GM23338 (cell line): ENCODE results near the gene CAPZB. TPM values are rescaled to one million over a fixed set of nuclear protein-coding genes. Genes with fewer than 3 reads are reported as not detected.

ENCODE experiments used
- ATAC-seq: fragments of 200-7000 bp; cut with Tn5 transposase; 3 replicates; pipeline ENCODE4 v1.9.1; 2020
- DNase-seq: peaks from one replicate; pipeline ENCODE4 v3.0.0-alpha.2; 2015; ENCODE audit warnings: low spot score
- H2AFZ ChIP-seq: fragments of 200-600 bp; sonication (generic); 2 replicates; pipeline ENCODE4 v1.8.0; 2016; ENCODE audit warnings: antibody characterized with exemption, mild to moderate bottlenecking, moderate library complexity
- H3F3A ChIP-seq: fragments of 200-600 bp; sonication (generic); replicated peaks from 2 replicates; pipeline ENCODE4 v1.8.0; 2017; ENCODE audit warnings: antibody characterized with exemption, mixed run types, low read depth
- H3K27ac ChIP-seq: fragments of 200-600 bp; sonication (generic); 2 replicates; pipeline ENCODE4 v1.6.1; 2016; ENCODE audit warnings: low read depth
- H3K27me3 ChIP-seq: fragments of 200-600 bp; sonication (generic); 2 replicates; pipeline ENCODE4 v1.8.0; 2016; ENCODE audit warnings: mild to moderate bottlenecking, mixed run types, moderate library complexity; ENCODE audit not compliant: insufficient read depth
- H3K36me3 ChIP-seq: fragments of 200-600 bp; sonication (generic); 2 replicates; pipeline ENCODE4 v1.8.0; 2016; ENCODE audit warnings: mild to moderate bottlenecking; ENCODE audit not compliant: insufficient read depth
- H3K4me1 ChIP-seq: fragments of 200-600 bp; sonication (generic); 2 replicates; pipeline ENCODE4 v1.8.0; 2016; ENCODE audit warnings: mild to moderate bottlenecking, moderate library complexity; ENCODE audit not compliant: insufficient read depth
- H3K4me2 ChIP-seq: fragments of 200-600 bp; sonication (generic); 2 replicates; pipeline ENCODE4 v1.7.1; 2017; ENCODE audit warnings: mixed run types
- H3K4me3 ChIP-seq: fragments of 200-600 bp; sonication (generic); 2 replicates; pipeline ENCODE4 v1.6.1; 2016; ENCODE audit warnings: mixed run types
- H3K79me2 ChIP-seq: fragments of 200-600 bp; sonication (generic); replicated peaks from 2 replicates; pipeline ENCODE4 v1.8.0; 2017; ENCODE audit warnings: mild to moderate bottlenecking; ENCODE audit not compliant: insufficient read depth
- H3K9me2 ChIP-seq: fragments of 200-600 bp; sonication (generic); 2 replicates; pipeline ENCODE4 v1.8.0; 2017; ENCODE audit not compliant: insufficient read depth
- H4K20me1 ChIP-seq: fragments of 200-600 bp; sonication (generic); replicated peaks from 2 replicates; pipeline ENCODE4 v1.8.0; 2017; ENCODE audit warnings: mild to moderate bottlenecking; ENCODE audit not compliant: insufficient read depth
- H3K27ac Mint-ChIP-seq: 2 replicates; pipeline ENCODE4 v1.8.0; 2020; ENCODE audit warnings: inconsistent platforms, mild to moderate bottlenecking, moderate library complexity, mixed read lengths
- H3K27me3 Mint-ChIP-seq: 3 replicates; pipeline ENCODE4 v1.8.0; 2022; ENCODE audit warnings: low read depth, mild to moderate bottlenecking, moderate library complexity, mixed read lengths, inconsistent platforms; ENCODE audit not compliant: insufficient read depth, poor library complexity
- H3K36me3 Mint-ChIP-seq: 3 replicates; pipeline ENCODE4 v1.8.0; 2021; ENCODE audit warnings: low read depth, mild to moderate bottlenecking, inconsistent platforms, moderate library complexity, mixed read lengths
- H3K4me1 Mint-ChIP-seq: 3 replicates; pipeline ENCODE4 v1.8.0; 2020; ENCODE audit warnings: mild to moderate bottlenecking, inconsistent platforms, mixed read lengths
- H3K4me3 Mint-ChIP-seq: 3 replicates; pipeline ENCODE4 v1.8.0; 2021; ENCODE audit warnings: moderate library complexity, mild to moderate bottlenecking, inconsistent platforms, mixed read lengths
- H3K9me3 Mint-ChIP-seq: 3 replicates; pipeline ENCODE4 v1.8.0; 2020; ENCODE audit warnings: moderate library complexity, mild to moderate bottlenecking, inconsistent platforms, mixed read lengths
- EZH2 ChIP-seq: fragments of 200-600 bp; sonication (generic); IDR thresholded peaks from one replicate; pipeline ENCODE4 v1.8.0; 2017; ENCODE audit warnings: antibody characterized with exemption, mild to moderate bottlenecking, low read depth; ENCODE audit not compliant: unreplicated experiment
- EZH2phosphoT487 ChIP-seq: fragments of 200-600 bp; sonication (generic); IDR thresholded peaks from one replicate; pipeline ENCODE4 v1.8.1; 2018; ENCODE audit warnings: antibody characterized with exemption; ENCODE audit not compliant: unreplicated experiment
- NANOG ChIP-seq: IDR thresholded peaks from 2 replicates; pipeline ENCODE4 v1.6.1; 2016; ENCODE audit warnings: antibody characterized with exemption, borderline replicate concordance
- POLR2AphosphoS5 ChIP-seq: IDR thresholded peaks from 2 replicates; pipeline ENCODE4 v1.6.1; 2016; ENCODE audit warnings: antibody characterized with exemption, low read depth
- ZNF331 ChIP-seq: fragments of 250-450 bp; sonication (Bioruptor Pico); IDR thresholded peaks from 2 replicates; pipeline ENCODE4 v1.5.0; 2020; ENCODE audit warnings: low read depth, mild to moderate bottlenecking, moderate library complexity
- ZNF462 ChIP-seq: fragments of 250-450 bp; sonication (Bioruptor Pico); IDR thresholded peaks from 2 replicates; pipeline ENCODE4 v1.5.0; 2020; ENCODE audit warnings: mild to moderate bottlenecking, moderate library complexity
- polyA plus RNA-seq: library from polyadenylated mRNA; unstranded; fragments of >200 nt; fragmentation: Nextera tagmentation; extraction: Ambion mirVana; gene quantifications from 2 replicates; pipeline ENCODE4 v1.2.1, GENCODE V29; 2016
- total RNA-seq: library from RNA; depleted of rRNA; stranded (reverse); fragments of >200 nt; shearing (Covaris generic); gene quantifications from 2 replicates; pipeline ENCODE4 v1.2.3, GENCODE V29; 2014
- TF ChIP-seq, protein P1 (sequence below): IDR thresholded peaks from one replicate; pipeline ENCODE4 v1.6.1; 2018; ENCODE audit warnings: antibody characterized with exemption; ENCODE audit not compliant: unreplicated experiment

Gene CAPZB
- total and polyA plus RNA-seq, 2 experiments from 2014 or later: 195 to 348 TPM

GRCh38 chr1:19423130-19423529, 62.2 kb downstream of the CAPZB start:
- H3K79me2 ChIP-seq: peaks cover 99% of the 10 kb centered on the region
- peaks cover 2% of the 10 kb centered on the region for H3K27me3 Mint-ChIP-seq
- no peak overlapping the region for H2AFZ ChIP-seq
- H3K4me1 Mint-ChIP-seq: peaks cover 25% of the 10 kb centered on the region
- H3K27ac Mint-ChIP-seq: no peak overlapping the region
- H3K9me3 Mint-ChIP-seq: no peaks in the 10 kb centered on the region
- no peaks in the 10 kb centered on the region for H3K27me3 ChIP-seq
- H3K9me2 ChIP-seq: no peaks in the 10 kb centered on the region
- DNase-seq: no peak
- H3K4me2 ChIP-seq: no peak overlapping the region
- H3K27ac ChIP-seq: no peak overlapping the region
- peaks cover 74% of the 10 kb centered on the region for H4K20me1 ChIP-seq
- ATAC-seq: no peak
- peaks cover 15% of the 10 kb centered on the region for H3K36me3 Mint-ChIP-seq
- no peaks in the 10 kb centered on the region for H3F3A ChIP-seq
- H3K36me3 ChIP-seq: peaks cover 4% of the 10 kb centered on the region; the same call in 1 of the 2 replicates
- H3K4me3 ChIP-seq: no peak overlapping the region
- TF ChIP-seq, protein P1, sequence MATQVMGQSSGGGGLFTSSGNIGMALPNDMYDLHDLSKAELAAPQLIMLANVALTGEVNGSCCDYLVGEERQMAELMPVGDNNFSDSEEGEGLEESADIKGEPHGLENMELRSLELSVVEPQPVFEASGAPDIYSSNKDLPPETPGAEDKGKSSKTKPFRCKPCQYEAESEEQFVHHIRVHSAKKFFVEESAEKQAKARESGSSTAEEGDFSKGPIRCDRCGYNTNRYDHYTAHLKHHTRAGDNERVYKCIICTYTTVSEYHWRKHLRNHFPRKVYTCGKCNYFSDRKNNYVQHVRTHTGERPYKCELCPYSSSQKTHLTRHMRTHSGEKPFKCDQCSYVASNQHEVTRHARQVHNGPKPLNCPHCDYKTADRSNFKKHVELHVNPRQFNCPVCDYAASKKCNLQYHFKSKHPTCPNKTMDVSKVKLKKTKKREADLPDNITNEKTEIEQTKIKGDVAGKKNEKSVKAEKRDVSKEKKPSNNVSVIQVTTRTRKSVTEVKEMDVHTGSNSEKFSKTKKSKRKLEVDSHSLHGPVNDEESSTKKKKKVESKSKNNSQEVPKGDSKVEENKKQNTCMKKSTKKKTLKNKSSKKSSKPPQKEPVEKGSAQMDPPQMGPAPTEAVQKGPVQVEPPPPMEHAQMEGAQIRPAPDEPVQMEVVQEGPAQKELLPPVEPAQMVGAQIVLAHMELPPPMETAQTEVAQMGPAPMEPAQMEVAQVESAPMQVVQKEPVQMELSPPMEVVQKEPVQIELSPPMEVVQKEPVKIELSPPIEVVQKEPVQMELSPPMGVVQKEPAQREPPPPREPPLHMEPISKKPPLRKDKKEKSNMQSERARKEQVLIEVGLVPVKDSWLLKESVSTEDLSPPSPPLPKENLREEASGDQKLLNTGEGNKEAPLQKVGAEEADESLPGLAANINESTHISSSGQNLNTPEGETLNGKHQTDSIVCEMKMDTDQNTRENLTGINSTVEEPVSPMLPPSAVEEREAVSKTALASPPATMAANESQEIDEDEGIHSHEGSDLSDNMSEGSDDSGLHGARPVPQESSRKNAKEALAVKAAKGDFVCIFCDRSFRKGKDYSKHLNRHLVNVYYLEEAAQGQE: no peak
- TF ChIP-seq NANOG (no peak), ZNF462 (CRISPR knock-in tag) (no peak), POLR2AphosphoS5 (no peak), EZH2 (no peak), EZH2phosphoT487 (no peak), ZNF331 (CRISPR knock-in tag) (no peak)
- peaks cover 17% of the 10 kb centered on the region; the same call in 1 of the 2 replicates for H3K4me1 ChIP-seq
- no peak overlapping the region for H3K4me3 Mint-ChIP-seq
